HL-60/S4 (cell line): ENCODE data around the gene TDP1.

Source experiments
- in situ Hi-C: fragments of 300-500 bp; cut with MboI; formaldehyde crosslinking; loops from 2 replicates; pipeline ENCODE4 v1.14.3; 2022; ENCODE audit warnings: low sequenced_read_pairs

Gene TDP1

DNA sequence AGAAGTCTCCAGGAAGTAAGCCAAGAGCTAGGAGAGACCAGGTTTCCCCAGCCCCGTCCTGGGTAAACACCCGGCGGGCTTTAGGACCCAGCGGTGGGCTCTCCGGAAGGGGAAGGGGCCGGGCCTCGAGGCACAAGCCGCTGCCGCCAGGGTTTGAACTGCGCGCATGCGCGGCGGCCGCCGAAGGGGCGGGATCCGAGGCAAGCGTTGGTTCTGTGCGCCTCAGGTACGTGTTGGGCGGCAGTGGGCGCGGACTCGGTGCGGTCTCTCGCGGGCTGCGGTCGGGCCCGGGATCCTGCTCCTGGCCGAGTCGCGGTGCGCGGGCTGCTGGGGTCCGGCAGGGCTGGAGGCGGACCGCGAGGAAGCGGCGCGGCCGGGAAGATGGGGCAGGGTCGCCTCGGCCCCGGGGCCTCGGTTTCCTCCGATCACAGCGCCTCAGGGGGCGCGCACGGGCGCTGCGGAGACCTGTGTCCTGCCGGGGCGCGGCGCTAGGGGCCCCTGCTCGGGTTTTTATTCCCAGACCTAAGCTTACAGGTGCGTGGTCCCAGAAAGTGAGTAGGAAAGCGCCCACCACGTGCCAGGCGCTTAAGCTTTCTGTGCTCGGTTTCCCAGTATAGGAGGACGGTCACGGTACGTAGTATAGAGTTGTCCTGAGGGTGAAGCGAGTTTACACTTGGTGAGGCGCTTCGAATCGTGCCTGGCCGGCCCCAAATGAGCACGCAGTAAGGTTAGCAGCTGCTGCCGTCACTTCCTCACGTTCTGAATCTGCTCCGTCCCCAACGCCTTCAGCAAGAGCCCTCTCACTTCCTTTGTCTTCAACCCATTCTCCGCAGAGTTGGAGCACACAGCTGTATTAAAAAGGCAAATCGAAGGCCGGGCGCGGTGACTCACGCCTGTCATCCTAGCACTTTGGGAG is at the start of gene TDP1:
Gene TDP1 (plus strand): TSS at position 183 of the 916 bp plus-strand sequence. CDS start 7,188 bp downstream, outside the sequence.
- in situ Hi-C loops: no loop called here

- in situ Hi-C loops: no loop called here
These were observed 49.7 kb upstream of the TDP1 start for GRCh38 chr14:89906000-89906399.

- in situ Hi-C loops: no loop called here
These were observed 48.1 kb upstream of the TDP1 start for GRCh38 chr14:89907655-89908054.

DNA sequence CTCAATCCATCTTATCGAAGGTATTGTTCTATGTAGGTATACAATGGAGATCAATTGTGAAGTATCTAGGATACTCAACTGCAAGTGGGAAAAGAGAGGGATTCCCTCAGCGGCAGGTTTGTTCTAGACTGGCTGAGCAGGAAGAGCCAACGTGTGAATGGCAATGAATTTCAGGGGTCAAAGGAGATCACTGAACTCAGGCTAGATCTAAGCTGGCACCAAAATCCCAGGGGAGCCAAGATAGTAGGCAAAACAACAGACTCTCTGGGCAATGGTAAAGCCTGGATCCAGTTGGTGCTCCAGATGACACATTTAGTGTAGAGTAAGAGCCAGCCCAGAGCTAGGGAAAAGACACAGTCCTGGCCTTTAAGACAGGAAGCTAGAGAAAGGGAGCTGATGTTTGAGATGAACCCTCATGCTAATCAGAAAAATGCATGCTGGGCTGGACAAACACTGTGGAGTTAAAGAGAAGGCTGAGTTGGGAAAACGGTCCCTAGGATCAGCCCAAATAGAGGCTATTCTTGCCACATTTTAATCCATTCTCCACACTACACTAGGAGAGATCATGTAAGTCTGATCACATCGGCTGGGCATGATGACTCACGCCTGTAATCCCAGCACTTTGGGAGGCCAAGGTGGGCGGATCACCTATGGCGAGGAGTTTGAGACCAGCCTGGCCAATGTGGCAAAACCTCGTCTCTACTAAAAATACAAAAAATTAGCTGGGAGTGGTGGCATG is 46.8 kb upstream of the TDP1 start:
- in situ Hi-C loops: no loop called here

DNA sequence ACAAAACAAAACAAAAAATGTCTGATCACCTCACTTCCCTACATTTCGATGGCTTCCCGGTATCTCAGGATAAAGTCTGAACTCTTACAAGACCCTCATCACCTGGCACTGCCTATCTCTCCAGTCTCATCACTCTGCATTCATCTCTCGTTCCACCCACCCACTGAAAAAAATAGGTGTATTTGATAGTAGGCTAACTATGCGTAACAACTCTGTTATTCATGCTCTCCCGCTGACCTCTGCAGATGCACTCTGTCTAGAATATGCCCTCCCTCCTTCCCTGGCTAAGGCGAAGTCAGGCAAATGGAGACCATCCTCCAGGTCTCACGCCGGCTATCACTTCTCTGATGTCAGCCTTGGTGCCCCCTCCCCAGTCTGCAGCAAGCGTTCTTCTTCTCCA is 46.1 kb upstream of the TDP1 start:
- in situ Hi-C loops: no loop called here

DNA sequence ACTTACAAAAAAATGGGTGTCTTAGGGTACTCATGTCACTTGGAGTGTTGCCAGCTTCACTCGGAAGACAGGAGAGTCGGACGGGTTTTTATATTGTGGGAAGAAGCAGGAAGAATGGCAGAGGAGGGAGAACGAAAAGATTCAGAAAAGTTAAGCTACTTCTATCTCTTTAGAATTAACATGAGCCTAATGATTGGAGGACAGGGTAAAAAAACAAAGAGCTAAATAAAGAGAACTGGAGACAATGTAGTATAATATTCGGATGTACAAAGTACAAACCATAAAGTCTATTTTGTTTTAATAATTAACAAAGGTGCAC is 45.1 kb upstream of the TDP1 start:
- in situ Hi-C loops: loop anchor here (10.0 kb wide), 1 partner anchor 886 kb away; no protein-coding TSS in a partner anchor

DNA sequence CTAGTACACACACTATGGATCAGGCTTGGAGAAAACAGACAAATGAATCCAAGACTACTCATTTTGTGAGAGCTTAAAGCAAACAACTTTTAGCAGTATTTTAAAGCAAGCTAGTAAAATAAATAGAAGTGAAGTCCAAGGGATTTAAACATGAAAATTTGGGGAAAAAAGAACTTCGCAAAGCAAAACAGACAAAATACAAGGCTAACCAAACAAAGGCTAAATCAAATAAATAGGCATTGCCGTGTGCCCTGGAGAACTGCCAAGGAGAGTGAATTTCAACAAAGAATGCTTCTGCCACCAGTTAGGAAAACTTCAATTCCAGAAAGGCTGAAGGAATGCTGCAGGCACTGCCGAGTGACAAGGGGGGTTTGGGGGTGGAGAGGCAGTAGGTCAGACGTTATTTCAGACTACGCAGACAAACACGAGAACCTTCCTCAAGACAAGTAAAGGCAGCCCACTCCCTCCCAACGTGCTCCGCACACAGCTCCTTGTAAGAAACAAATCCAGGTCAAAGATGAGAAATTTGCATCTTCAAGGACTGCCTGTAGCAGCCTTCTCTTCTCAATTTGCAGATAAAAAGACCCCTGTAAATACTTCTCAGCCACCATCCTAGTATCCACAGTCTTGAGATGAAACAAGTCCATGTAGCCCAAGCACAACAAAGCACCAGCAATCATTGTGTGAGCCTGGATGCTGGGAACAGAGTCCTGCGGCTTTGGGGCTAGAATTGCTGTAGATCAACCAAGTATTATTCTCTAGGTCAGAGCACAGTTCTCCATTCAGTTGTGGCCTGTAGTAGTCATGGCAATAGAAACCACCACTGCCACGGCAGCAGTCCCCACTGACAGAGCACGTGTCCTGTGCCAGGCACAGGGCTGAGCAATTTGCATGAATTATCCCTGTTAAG is 44.5 kb upstream of the TDP1 start:
- in situ Hi-C loops: loop anchor here (10.0 kb wide), 1 partner anchor 886 kb away; no protein-coding TSS in a partner anchor

DNA sequence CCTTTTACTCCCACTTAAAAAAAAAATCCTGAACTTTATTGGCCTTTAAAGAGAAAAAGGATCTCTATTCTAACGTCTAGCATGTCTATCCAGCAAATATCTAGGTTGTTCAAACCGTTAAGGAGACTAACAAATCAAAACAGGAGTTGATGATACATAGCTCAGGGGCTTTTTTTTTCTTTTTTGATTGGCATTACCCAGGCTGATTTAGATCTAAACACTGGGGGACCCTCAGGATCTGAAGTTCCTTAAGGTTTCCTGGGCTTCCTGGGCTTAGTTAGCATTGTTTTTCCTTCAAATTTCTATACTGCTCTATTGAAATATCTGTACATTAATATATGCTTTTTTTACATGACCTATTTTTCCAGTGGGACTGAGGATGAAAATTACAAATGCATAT is 43.5 kb upstream of the TDP1 start:
- in situ Hi-C loops: loop anchor here (10.0 kb wide), 1 partner anchor 887 kb away; no protein-coding TSS in a partner anchor

- in situ Hi-C loops: loop anchor here (10.0 kb wide), 1 partner anchor 888 kb away; no protein-coding TSS in a partner anchor
These were observed 43.0 kb upstream of the TDP1 start for GRCh38 chr14:89912667-89913211.

DNA sequence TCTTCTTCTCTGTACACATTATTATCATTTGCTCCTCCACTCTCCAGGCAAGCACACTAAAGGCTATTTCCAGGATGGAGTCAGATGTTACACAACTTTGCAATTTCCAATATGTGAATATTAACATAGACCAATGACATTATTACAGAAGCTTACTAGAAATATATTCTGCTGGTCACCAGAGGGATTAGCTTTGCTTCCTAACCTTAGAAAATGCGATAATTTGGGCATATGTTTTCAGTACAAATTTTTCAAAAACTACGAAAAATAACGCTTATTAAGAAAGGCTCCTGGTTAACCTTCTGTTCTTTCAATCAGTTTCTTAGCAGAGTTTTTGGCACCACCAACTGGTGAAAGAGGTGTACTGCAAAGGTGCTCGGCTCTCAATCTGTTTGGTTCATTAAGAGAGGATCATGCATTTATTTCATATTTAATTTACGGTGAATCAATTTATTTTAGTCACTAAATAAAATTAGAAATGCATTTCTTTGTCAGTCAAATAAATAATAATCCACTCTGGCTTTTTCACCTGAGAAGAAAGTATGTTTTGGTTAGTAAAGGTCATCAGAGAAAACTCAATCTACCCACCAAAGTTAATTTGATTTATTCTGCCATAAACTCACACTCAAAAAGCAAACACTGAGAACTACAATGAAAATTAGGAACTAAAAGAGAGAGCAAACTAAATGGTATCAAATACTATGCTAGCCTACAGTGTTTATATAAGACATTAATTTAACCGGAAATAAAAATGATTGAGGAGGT is 40.4 kb upstream of the TDP1 start:
- in situ Hi-C loops: loop anchor here (10.0 kb wide), 1 partner anchor 890 kb away; no protein-coding TSS in a partner anchor

DNA sequence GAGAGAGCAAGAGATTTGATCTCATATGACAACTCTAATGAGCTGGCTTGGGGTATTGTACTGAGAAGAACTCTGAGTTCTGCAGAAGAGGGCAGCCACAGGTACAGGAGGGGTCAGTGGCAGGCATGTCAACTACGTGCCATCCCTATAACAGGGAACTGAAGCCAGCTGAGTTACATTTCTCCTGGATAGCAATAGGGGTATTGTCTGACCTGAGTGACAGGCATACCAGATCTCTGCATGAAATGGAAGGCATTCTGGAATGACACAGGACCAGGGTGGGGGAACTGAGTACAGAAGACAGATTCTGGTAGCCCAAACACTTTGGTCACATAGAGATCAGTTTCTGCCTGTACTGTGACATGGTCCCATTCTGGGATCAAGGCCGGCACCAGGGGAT is 37.0 kb upstream of the TDP1 start:
- in situ Hi-C loops: loop anchor here (10.0 kb wide), 1 partner anchor 894 kb away; no protein-coding TSS in a partner anchor

GRCh38 chr14:89920056-89920455 is 35.7 kb upstream of the TDP1 start:
- in situ Hi-C loops: no loop called here

DNA sequence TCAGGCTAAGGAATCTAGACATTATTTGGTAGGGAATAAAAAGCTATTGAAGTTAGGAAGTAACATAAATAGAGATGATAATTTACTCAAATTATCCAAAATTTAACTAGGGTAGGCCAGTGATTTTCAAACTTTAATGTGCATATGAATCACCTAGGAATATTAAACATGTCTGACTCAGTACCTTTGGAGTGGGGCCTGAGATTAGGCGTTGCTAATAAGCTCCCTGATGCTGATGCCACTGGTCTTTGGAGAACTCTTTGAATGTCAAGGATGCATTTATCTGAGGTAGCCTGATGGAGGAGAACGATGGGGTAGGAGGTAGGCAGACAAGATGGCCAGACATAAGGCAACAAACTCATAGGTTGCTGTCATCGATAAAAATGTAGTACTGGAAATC is 34.4 kb upstream of the TDP1 start:
- in situ Hi-C loops: no loop called here

DNA sequence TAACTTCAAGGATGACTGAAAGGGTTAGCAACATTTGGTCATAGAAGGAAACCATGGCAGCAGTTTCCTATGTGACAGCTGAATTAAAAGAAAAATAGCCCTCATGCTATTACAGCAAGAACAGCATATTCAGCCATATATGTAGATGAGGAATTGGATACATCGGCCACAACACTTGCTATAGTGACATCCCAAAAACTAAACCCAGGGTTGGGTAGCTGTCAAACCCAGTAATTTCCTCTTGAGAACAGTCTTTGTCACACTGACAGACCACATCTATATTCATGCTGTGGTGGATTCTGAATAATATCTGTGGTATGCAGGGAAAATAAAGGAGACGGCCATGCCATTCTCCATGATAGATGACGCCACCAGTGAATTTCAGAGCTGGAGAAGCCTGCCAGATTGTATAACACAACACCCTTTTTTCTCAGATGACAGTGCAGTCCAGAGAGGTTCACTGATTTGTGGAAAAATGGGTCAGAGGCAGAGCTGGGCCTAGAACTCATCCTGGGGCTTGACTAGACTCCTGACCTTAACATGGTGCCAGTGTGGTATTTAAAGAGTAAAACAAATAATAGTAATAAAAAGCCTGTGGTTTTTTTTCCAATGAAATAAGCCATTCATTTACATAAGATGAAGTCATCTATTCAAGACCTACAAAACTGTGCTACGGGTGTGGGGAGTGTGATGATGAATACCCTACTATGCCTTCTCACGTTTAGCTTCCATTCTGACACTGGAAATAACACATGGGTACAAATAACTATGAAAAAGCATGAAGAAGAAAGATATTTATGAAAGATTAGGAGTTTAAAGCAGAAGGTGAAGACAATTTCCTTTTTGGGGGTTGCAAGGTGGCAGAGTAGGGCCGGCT is 33.5 kb upstream of the TDP1 start:
- in situ Hi-C loops: no loop called here

DNA sequence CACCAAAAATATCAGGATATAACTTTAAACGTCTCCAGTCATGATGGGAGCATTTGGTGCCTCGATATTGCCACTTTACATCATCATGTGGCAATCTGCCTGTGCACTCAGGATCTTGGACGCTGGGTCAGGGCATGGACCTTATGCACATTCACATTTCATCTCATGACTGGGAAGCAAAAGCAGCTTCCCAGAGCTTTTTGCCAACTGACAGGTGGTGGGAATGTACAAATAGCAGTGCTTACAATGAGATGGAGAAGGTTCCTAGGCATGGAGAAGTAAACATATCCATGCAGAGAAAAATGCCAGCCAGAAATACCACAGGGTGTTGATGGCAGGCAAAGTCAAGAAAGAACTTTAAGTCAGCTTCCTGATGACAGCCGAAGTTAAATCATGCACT is 31.5 kb upstream of the TDP1 start:
- in situ Hi-C loops: no loop called here

DNA sequence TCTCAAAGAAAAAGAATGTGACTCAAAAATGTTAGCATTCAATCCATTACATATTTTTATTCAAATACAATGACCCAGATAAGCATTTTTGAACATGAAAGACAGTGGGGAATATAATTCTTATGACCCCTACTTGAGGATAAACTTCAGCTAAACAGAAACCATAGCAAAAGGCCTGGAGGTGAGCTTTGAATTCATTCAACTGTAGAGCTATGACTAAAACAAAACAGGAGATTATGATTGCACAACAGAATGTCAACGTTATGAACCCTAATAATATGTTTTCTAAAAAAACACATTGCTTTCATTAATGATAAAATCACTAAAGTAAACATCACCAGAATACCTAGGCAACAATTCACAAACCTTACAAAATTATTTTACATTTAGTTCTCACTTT is 29.0 kb upstream of the TDP1 start:
- in situ Hi-C loops: no loop called here

- in situ Hi-C loops: no loop called here
These were observed 28.4 kb upstream of the TDP1 start for GRCh38 chr14:89927186-89927865.

DNA sequence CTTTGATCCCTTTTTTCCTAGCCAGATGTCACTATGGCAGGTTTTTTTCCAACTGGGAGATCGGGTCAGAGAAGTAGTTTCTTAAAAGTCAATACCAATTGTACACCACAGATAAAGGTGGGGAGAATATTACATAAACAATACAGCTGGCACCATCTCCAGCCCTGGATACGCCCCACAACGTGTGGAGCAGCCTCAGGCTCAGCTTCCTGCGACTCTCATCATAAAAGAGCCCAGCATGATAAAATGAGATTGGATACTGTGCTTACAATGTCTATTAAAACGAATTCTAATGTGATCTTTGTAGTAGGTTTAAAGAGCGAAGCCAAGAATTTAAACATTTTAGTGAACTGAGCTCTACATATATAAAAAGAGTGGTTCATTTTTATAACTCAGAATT is 22.7 kb upstream of the TDP1 start:
- in situ Hi-C loops: no loop called here
